SU-DHL-6 (cell line): ENCODE measurements around the gene SORBS2.

Experiments used
- EZH2phosphoT487 ChIP-seq: fragments of 200-600 bp; sonication (generic), shearing (Covaris generic); conservative IDR thresholded peaks from 2 replicates; pipeline ENCODE4 v1.6.1; 2018; ENCODE audit warnings: mild to moderate bottlenecking, antibody characterized with exemption, low read length, moderate library complexity, mixed read lengths
- TF ChIP-seq, protein P1 (sequence below): fragments of 200-600 bp; sonication (generic); IDR thresholded peaks from one replicate; pipeline ENCODE4 v1.5.1; 2017; ENCODE audit warnings: antibody characterized with exemption, mild to moderate bottlenecking, low read length, moderate library complexity; ENCODE audit not compliant: insufficient read depth, poor library complexity, severe bottlenecking

GRCh38 chr4:185560316-185560715, 251.7 kb downstream of the SORBS2 start:
- TF ChIP-seq, protein P1, sequence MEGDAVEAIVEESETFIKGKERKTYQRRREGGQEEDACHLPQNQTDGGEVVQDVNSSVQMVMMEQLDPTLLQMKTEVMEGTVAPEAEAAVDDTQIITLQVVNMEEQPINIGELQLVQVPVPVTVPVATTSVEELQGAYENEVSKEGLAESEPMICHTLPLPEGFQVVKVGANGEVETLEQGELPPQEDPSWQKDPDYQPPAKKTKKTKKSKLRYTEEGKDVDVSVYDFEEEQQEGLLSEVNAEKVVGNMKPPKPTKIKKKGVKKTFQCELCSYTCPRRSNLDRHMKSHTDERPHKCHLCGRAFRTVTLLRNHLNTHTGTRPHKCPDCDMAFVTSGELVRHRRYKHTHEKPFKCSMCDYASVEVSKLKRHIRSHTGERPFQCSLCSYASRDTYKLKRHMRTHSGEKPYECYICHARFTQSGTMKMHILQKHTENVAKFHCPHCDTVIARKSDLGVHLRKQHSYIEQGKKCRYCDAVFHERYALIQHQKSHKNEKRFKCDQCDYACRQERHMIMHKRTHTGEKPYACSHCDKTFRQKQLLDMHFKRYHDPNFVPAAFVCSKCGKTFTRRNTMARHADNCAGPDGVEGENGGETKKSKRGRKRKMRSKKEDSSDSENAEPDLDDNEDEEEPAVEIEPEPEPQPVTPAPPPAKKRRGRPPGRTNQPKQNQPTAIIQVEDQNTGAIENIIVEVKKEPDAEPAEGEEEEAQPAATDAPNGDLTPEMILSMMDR = no peak
- no peak for TF ChIP-seq EZH2phosphoT487
